ENCODE data around the gene MRPL24.

DNA sequence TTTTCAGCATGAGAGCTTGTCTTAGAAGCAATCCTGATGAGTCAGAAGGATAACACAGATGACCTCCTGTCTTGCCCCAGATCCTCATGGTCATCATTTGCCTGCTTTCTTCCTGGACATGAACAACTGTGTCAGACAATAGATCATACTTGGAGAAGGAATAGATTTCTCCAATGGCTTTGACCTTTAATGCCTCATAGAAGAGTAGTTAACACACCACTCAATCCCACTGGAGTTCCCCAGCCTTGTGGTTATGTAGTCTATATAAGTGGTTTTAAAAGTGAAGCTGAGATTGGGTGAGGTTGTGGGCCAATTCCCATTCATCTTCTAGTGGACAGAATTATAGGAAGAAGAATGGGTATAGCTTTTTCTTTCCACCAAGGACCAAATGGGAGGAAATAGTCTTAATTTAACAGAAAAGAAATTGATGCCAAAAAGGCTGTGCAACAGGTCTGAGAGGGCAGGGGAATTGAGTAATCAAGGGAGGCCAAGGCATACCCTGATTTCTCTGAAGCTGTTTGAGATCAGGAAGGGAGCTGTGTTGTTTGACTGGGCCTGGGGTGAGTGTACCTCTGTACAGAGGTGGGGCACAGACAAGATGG is 40.8 kb upstream of the MRPL24 start:
- TF ChIP-seq, protein P1, sequence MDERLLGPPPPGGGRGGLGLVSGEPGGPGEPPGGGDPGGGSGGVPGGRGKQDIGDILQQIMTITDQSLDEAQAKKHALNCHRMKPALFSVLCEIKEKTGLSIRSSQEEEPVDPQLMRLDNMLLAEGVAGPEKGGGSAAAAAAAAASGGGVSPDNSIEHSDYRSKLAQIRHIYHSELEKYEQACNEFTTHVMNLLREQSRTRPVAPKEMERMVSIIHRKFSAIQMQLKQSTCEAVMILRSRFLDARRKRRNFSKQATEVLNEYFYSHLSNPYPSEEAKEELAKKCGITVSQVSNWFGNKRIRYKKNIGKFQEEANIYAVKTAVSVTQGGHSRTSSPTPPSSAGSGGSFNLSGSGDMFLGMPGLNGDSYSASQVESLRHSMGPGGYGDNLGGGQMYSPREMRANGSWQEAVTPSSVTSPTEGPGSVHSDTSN (CRISPR knock-in tag; IDR thresholded peaks at IDR 0.05), result no peak
- no peak for TF ChIP-seq JDP2 (CRISPR knock-in tag; IDR thresholded peaks at IDR 0.05; ENCODE audit: borderline replicate concordance)
- no peak for TF ChIP-seq ZNF331 (CRISPR knock-in tag; IDR thresholded peaks at IDR 0.05)
- no peak for TF ChIP-seq ARID2 (CRISPR knock-in tag; IDR thresholded peaks at IDR 0.05; ENCODE audit: borderline replicate concordance)
- no peak for TF ChIP-seq ZNF430 (CRISPR knock-in tag; IDR thresholded peaks at IDR 0.05)
- TF ChIP-seq DNMT1 (CRISPR knock-in tag; IDR thresholded peaks at IDR 0.05), result no peak
- no peak for TF ChIP-seq KDM3A (CRISPR knock-in tag; IDR thresholded peaks at IDR 0.05; ENCODE audit: low read depth)
- TF ChIP-seq YY1 (IDR thresholded peaks at IDR 0.05; ENCODE audit: insufficient read depth, insufficient replicate concordance, low read depth, low read length), result no peak
- TF ChIP-seq SMARCC2 (IDR thresholded peaks at IDR 0.05), result no peak
- TF ChIP-seq, protein P2, sequence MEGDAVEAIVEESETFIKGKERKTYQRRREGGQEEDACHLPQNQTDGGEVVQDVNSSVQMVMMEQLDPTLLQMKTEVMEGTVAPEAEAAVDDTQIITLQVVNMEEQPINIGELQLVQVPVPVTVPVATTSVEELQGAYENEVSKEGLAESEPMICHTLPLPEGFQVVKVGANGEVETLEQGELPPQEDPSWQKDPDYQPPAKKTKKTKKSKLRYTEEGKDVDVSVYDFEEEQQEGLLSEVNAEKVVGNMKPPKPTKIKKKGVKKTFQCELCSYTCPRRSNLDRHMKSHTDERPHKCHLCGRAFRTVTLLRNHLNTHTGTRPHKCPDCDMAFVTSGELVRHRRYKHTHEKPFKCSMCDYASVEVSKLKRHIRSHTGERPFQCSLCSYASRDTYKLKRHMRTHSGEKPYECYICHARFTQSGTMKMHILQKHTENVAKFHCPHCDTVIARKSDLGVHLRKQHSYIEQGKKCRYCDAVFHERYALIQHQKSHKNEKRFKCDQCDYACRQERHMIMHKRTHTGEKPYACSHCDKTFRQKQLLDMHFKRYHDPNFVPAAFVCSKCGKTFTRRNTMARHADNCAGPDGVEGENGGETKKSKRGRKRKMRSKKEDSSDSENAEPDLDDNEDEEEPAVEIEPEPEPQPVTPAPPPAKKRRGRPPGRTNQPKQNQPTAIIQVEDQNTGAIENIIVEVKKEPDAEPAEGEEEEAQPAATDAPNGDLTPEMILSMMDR (CRISPR knock-in tag; IDR thresholded peaks at IDR 0.05), result no peak
- no peak for TF ChIP-seq ZNF274 (CRISPR knock-in tag; IDR thresholded peaks at IDR 0.05)

Data from HepG2 (cell line).